Retinal pigment epithelial cell (primary cell): ENCODE data around the gene ACTMAP.
"Not testable (repeated sequence)": the region's sequence is repeated elsewhere in the genome, so short reads cannot be mapped to it uniquely, and the experiment has no call there.

ENCODE experiments used
- DNase-seq: peaks from one replicate; pipeline ENCODE4 v3.0.0-alpha.2; 2010; ENCODE audit warnings: low read depth
- H3K4me3 ChIP-seq: 2 replicates; pipeline ENCODE4 v1.5.1; 2011; ENCODE audit warnings: mild to moderate bottlenecking, low read length, control low read depth, moderate library complexity
- TF ChIP-seq, protein P1 (sequence below): conservative IDR thresholded peaks from 2 replicates; pipeline ENCODE4 v1.5.1; 2011; ENCODE audit warnings: low read depth, low read length, control low read depth, inconsistent platforms

The ACTMAP gene

DNA sequence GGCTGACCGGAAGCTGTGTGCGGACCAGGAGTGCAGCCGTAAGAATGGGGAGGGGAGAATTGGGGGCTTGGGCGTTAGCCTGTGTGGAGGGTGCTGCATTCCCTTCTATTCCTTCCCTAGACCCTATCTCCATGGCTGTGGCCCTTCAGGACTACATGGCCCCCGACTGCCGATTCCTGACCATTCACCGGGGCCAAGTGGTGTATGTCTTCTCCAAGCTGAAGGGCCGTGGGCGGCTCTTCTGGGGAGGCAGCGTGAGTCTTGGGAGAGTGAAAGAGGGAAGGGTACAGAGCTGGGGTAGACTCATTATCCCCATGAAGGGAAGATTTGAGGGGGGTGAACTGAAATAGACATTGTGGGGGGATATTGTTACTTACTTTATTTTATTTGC lies 25.4 kb upstream of the ACTMAP start:
- TF ChIP-seq, protein P1, sequence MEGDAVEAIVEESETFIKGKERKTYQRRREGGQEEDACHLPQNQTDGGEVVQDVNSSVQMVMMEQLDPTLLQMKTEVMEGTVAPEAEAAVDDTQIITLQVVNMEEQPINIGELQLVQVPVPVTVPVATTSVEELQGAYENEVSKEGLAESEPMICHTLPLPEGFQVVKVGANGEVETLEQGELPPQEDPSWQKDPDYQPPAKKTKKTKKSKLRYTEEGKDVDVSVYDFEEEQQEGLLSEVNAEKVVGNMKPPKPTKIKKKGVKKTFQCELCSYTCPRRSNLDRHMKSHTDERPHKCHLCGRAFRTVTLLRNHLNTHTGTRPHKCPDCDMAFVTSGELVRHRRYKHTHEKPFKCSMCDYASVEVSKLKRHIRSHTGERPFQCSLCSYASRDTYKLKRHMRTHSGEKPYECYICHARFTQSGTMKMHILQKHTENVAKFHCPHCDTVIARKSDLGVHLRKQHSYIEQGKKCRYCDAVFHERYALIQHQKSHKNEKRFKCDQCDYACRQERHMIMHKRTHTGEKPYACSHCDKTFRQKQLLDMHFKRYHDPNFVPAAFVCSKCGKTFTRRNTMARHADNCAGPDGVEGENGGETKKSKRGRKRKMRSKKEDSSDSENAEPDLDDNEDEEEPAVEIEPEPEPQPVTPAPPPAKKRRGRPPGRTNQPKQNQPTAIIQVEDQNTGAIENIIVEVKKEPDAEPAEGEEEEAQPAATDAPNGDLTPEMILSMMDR: no peak
- no peak overlapping the region for H3K4me3 ChIP-seq
- no peak for DNase-seq

DNA sequence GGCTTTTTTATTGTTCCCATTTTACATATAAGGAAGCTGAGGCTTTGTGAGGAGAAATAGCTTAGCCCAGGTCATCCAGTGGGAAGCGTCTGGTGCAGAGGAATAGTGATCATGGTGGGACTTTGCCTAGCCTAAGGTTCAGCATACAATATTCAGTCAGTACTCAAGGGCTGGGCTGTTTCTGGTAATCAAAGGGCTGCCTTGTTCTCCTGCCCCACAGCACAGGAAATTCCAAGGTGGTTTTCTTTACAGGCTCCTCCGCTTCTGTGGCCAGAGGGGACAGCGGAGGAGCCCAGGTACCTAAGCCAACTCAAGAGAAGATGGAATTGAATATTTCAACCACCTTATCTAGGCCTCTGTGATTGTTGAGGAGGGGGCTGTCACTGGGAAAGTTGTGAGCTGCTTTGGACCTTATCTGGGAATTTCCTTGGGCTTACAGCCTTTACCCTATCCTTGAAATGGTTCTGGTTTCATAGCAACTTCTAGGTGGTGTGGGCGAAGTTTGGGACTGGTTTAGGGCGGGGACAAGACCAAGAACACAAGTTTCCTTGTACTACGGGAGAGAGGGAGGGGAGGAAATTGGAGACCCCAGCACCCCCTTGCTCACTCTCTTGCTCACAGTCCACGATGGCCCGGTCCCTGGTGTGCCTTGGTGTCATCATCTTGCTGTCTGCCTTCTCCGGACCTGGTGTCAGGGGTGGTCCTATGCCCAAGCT lies 24.8 kb upstream of the ACTMAP start, which contains the start of gene MIA:
TSS of gene MIA (plus strand) at position 606 of the 716 bp plus-strand sequence. CDS start at position 628, 22 bp downstream.
- TF ChIP-seq, protein P1: no peak
- DNase-seq: no peak
- no peak within 1 kb of the TSS for H3K4me3 ChIP-seq

DNA sequence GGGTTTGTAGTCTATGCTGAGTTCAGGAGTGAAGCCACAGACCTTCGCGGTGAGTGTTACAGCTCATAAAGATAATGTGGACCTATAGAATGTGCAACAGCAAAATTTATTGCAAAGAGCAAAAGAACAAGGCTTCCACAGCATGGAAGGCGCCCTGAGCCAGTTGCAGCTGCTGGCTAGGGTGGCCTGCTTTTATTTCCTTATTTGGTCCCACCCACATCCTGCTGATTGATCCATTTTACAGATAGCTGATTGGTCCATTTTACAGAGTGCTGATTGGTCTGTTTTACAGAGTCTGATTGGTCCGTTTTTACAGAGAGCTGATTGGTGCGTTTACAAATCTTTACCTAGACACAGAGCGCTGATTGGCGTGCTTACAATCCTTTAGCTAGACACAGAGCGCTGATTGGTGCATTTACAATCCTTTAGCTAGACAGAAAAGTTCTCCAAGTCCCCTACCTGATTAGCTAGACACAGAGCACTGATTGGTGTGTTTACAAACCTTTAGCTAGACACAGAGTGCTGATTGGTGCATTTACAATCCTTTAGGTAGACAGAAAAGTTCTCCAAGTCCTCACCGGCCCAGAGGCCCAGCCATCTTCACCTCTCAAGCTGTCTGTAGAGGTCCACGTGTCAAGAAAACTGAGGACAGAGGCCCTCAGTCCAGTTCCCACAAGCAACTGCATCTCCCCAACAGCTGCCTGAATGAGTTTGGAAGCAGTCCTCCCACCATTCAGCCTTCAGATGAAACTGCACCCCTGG lies 21.0 kb upstream of the ACTMAP start:
- not testable (repeated sequence) for DNase-seq, H3K4me3 ChIP-seq

DNA sequence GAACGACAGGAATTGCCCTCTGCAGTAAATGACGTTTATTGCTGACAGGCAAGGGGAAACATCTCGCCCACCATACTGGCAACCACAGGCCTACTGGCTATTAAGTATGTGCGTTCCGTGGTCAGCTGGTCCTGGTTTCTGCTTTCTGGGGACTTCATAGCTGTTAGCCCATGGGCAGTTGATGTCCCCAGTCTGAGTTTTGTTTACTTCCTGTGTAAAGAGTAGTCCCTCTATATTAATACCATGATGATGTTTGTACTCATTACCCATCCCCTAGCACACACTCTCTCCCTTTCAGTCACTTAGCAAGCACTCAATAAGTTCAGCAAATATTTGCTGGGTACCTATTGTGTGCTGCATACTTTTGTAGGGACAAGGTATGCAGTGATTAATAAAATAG lies 18.6 kb upstream of the ACTMAP start:
- DNase-seq: no peak

DNA sequence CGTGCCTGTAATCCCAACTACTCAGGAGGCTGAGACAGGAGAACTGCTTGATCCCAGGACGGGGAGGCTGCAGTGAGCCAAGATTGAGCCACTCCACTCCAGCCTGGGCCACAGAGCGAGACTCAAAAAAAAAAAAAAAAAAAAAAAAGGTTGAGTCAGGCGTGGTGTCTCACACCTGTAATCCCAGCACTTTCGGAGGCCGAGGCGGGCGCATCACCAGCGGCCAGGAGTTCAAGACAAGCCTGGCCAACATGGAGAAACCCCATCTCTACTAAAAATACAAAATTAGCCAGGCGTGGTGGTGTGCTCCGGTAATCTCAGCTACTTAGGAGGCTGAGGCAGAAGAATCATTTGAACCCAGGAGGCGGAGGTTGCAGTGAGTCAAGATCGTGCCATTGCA lies 16.1 kb upstream of the ACTMAP start:
- H3K4me3 ChIP-seq, DNase-seq: not testable (repeated sequence)

More for the DNA sequence above, 18.6 kb upstream of the ACTMAP start:
- TF ChIP-seq, protein P1: no peak
- H3K4me3 ChIP-seq: no peak overlapping the region

DNA sequence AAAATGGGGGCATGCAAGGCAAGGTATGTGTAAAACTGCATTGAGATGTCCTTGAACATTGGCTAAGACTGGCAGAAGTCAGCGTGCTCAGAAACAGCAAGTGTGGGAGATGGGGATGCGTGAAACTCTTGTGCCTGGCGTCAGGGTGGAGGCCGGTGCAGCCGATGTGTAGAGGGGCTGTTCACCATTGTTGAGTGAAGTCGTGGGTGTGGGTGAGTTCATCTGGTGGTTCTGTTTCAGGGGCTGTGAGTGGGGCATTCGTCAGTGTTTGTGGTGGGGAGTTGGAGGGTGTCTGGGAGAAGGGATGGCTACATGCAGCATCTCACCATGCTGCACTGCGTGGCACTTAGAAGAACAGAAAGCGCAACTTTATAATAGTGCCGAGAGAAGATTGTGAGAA lies 13.7 kb upstream of the ACTMAP start:
- TF ChIP-seq, protein P1: no peak
- no peak for DNase-seq
- H3K4me3 ChIP-seq: no peak overlapping the region

DNA sequence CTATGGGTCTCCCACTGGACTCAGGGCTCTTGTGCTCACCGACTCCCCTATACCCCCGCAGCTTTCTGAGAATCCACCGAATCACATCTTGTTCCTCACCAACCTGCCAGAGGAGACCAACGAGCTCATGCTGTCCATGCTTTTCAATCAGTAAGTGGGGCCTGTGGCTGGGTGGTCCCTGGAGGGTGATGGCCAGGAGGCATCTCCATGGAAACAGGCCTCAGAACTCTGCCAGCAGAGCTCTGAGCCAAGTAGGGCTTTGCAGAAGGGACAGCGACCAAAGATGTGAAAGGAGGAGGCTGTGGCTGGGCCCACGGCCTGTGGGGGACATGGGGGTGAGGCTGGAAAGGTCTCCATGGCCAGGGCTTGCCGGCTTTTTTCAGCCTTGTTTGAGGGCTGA lies 13.2 kb upstream of the ACTMAP start:
- TF ChIP-seq, protein P1: no peak
- no peak for DNase-seq
- H3K4me3 ChIP-seq: no peak overlapping the region
